MM.1S (cell line): Measurements from ENCODE around the gene SULT1A1.
"Not testable (repeated sequence)": the region's sequence is repeated elsewhere in the genome, so short reads cannot be mapped to it uniquely, and the experiment has no call there.

Source experiments
- DNase-seq: peaks from one replicate; pipeline ENCODE4 v3.0.0-alpha.2; 2015
- H2AFZ ChIP-seq: fragments of 300-600 bp; sonication (generic); 2 replicates; pipeline ENCODE4 v1.6.0; 2016; ENCODE audit warnings: antibody characterized with exemption, low read length
- H3F3A ChIP-seq: fragments of 300-600 bp; sonication (generic); 2 replicates; pipeline ENCODE4 v1.6.1; 2016; ENCODE audit warnings: mild to moderate bottlenecking, antibody characterized with exemption, low read length, moderate library complexity, mixed read lengths; ENCODE audit not compliant: insufficient read depth
- H3K27ac ChIP-seq: fragments of 300-600 bp; sonication (generic); 2 replicates; pipeline ENCODE4 v1.5.1; 2016; ENCODE audit warnings: mild to moderate bottlenecking, low read length
- H3K27me3 ChIP-seq: fragments of 300-600 bp; sonication (generic); replicated peaks from 2 replicates; pipeline ENCODE4 v1.6.0; 2016; ENCODE audit warnings: low read length; ENCODE audit not compliant: insufficient read depth
- H3K36me3 ChIP-seq: fragments of 300-600 bp; sonication (generic); replicated peaks from 2 replicates; pipeline ENCODE4 v1.6.1; 2016; ENCODE audit warnings: mild to moderate bottlenecking, low read length, mixed read lengths; ENCODE audit not compliant: insufficient read depth
- H3K4me1 ChIP-seq: fragments of 300-600 bp; sonication (generic); 2 replicates; pipeline ENCODE4 v1.6.1; 2016; ENCODE audit warnings: low read length, mixed read lengths
- H3K4me2 ChIP-seq: fragments of 300-600 bp; sonication (generic); 2 replicates; pipeline ENCODE4 v1.6.0; 2016; ENCODE audit warnings: low read depth, low read length
- H3K4me3 ChIP-seq: fragments of 300-600 bp; sonication (generic); 2 replicates; pipeline ENCODE4 v1.5.1; 2016; ENCODE audit warnings: low read length, mixed read lengths
- H3K79me2 ChIP-seq: fragments of 300-600 bp; sonication (generic); 2 replicates; pipeline ENCODE4 v1.6.1; 2016; ENCODE audit warnings: mixed run types, low read length, mixed read lengths
- H3K9ac ChIP-seq: fragments of 300-600 bp; sonication (generic); 2 replicates; pipeline ENCODE4 v1.6.1; 2016; ENCODE audit warnings: low read length, mixed read lengths
- H3K9me2 ChIP-seq: fragments of 300-600 bp; sonication (generic); replicated peaks from 2 replicates; pipeline ENCODE4 v1.6.1; 2016; ENCODE audit warnings: mild to moderate bottlenecking, low read length, mixed read lengths; ENCODE audit not compliant: insufficient read depth
- H3K9me3 ChIP-seq: fragments of 300-600 bp; sonication (generic); replicated peaks from 2 replicates; pipeline ENCODE4 v1.6.1; 2016; ENCODE audit warnings: mild to moderate bottlenecking, low read length, mixed read lengths; ENCODE audit not compliant: insufficient read depth
- H4K20me1 ChIP-seq: fragments of 300-600 bp; sonication (generic); 2 replicates; pipeline ENCODE4 v1.6.1; 2016; ENCODE audit warnings: mild to moderate bottlenecking, low read length, moderate library complexity, mixed read lengths; ENCODE audit not compliant: insufficient read depth
- EZH2 ChIP-seq: fragments of 300-600 bp; sonication (generic); optimal IDR thresholded peaks from 2 replicates; pipeline ENCODE3; 2017; ENCODE audit warnings: low read depth, mild to moderate bottlenecking, antibody characterized with exemption, low read length, mixed read lengths
- EZH2phosphoT487 ChIP-seq: fragments of 300-600 bp; sonication (generic); IDR thresholded peaks from 2 replicates; pipeline ENCODE4 v1.6.1; 2018; ENCODE audit warnings: antibody characterized with exemption, low read length
- TF ChIP-seq, protein P1 (sequence below): fragments of 300-600 bp; sonication (generic); IDR thresholded peaks from 2 replicates; pipeline ENCODE4 v1.5.1; 2016; ENCODE audit warnings: antibody characterized with exemption, low read length, mixed read lengths

SULT1A1 gene

DNA sequence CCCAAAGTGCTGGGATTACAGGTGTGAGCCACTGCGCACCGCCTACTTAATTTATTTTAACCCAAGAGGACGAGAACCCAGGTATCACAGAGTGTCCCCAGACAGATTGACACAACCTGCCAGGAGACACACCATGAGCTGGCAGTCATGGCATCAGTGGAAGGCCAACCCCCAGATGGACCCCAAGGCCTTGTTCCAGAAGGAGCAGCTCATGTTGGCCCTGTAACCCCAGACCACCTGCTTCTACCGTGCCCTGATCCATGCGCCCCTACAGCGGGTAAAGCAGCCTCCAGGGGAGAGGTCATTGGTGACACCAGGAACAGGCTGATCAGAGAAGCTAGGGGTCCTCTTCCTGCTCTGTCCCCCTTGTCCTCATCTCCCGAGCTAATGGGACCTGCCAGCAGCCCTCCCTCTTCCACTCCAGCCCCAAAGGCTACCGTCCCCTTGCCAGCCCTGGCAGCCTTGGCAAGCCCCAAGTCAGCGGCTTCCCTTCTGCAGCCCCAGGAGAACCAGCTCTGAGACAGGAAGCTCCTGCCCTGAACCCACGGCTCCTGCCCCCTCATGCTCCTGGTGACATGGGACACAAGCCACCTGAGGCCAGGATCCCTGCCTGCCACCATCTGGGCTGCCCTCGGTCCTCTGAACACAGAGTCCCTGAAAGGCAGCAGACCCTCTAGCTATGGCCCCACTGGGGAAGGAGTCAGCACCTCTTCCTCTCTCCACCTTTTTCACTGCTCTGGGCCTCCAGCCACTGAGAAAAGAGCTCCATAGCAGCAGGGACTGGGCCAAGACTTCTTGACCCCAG is 6.3 kb downstream of the SULT1A1 start:
- Histone ChIP-seq H2AFZ (no peak overlapping the region), H3K9ac (no peak overlapping the region), H4K20me1 (no peaks in the 10 kb centered on the region), H3K4me1 (no peaks in the 10 kb centered on the region), H3K9me2 (no peaks in the 10 kb centered on the region), H3K4me3 (no peak overlapping the region), H3K4me2 (no peak overlapping the region), H3F3A (no peaks in the 10 kb centered on the region), H3K36me3 (no peaks in the 10 kb centered on the region), H3K79me2 (no peaks in the 10 kb centered on the region), H3K27me3 (no peaks in the 10 kb centered on the region), H3K27ac (no peak overlapping the region), H3K9me3 (no peaks in the 10 kb centered on the region)
- DNase-seq: no peak
- no peak for TF ChIP-seq EZH2phosphoT487
- no peak for TF ChIP-seq EZH2

DNA sequence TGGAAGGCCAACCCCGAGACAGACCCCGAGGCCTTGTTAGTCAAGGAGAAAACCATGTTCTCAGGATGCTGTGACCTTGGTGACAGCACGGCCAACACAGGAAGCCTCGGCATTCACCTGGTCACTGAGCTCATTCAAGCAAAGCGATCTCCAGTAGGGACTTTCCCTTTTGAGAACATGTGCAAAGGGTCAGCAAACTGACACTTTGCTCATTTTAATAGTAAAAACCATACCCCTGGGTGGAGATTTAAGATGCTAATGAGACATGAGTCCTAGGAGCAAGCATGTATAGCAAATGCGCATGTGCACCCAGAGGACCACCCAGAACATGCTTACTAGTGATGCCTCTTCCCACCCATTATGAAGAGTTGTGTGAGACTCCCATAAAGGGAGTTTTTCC is 7.3 kb downstream of the SULT1A1 start:
- H3F3A ChIP-seq: no peaks in the 10 kb centered on the region
- H3K27ac ChIP-seq: no peak overlapping the region
- no peak for DNase-seq
- no peaks in the 10 kb centered on the region for H3K79me2 ChIP-seq
- H3K9me2 ChIP-seq: no peaks in the 10 kb centered on the region
- H3K36me3 ChIP-seq: no peaks in the 10 kb centered on the region
- H3K9me3 ChIP-seq: no peaks in the 10 kb centered on the region
- H3K27me3 ChIP-seq: no peaks in the 10 kb centered on the region
- H3K4me2 ChIP-seq: no peak overlapping the region
- no peak overlapping the region for H3K9ac ChIP-seq
- no peak overlapping the region for H2AFZ ChIP-seq
- no peaks in the 10 kb centered on the region for H3K4me1 ChIP-seq
- H4K20me1 ChIP-seq: no peaks in the 10 kb centered on the region
- no peak overlapping the region for H3K4me3 ChIP-seq
- TF ChIP-seq EZH2: no peak
- TF ChIP-seq, protein P1, sequence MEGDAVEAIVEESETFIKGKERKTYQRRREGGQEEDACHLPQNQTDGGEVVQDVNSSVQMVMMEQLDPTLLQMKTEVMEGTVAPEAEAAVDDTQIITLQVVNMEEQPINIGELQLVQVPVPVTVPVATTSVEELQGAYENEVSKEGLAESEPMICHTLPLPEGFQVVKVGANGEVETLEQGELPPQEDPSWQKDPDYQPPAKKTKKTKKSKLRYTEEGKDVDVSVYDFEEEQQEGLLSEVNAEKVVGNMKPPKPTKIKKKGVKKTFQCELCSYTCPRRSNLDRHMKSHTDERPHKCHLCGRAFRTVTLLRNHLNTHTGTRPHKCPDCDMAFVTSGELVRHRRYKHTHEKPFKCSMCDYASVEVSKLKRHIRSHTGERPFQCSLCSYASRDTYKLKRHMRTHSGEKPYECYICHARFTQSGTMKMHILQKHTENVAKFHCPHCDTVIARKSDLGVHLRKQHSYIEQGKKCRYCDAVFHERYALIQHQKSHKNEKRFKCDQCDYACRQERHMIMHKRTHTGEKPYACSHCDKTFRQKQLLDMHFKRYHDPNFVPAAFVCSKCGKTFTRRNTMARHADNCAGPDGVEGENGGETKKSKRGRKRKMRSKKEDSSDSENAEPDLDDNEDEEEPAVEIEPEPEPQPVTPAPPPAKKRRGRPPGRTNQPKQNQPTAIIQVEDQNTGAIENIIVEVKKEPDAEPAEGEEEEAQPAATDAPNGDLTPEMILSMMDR: no peak
- no peak for TF ChIP-seq EZH2phosphoT487

DNA sequence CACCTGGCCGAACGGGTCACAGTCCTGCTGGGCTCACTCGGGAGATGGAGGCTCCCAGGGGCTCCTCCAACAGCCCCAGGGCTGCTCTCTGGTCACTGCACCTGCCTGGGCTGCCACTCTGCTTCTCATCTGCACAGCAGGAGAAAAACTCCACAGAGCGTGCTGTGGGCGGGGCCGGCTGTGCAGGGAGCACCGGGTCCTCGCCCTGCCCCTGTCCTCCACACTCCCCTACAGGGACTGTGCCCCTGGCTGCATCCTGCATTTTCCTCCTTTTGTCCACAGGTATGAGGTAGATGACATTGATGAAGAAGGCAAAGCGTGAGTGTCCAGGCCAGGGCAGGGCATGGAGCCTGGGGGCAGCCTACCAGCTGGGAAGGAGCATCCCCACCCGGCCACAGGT is 7.8 kb downstream of the SULT1A1 start:
- not testable (repeated sequence) for DNase-seq, H3K4me1 ChIP-seq, H3K27ac ChIP-seq, H2AFZ ChIP-seq, H3K79me2 ChIP-seq, H3K4me3 ChIP-seq, H3K36me3 ChIP-seq, H4K20me1 ChIP-seq, H3K9ac ChIP-seq, H3F3A ChIP-seq, H3K9me2 ChIP-seq, H3K27me3 ChIP-seq, H3K4me2 ChIP-seq, H3K9me3 ChIP-seq

DNA sequence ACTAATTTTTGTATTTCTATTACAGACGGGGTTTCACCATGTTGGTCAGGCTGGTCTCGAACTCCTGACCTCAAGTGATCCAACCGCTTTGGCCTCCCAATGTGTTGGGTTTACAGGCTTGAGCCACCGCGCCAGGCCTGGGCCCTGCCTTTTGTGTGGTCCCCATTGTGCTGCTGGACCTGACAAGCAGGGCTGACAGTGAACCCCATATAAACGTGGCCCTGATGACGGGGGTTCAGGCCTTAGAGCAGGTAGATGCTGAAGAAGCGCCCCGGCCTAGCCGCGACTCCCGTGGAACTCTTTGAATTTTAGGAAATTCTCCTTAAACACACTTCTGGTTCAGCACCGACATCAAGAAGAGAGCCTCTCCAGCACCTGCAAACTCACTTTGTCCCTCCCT is 8.3 kb downstream of the SULT1A1 start:
- H3K27me3 ChIP-seq, H3K4me1 ChIP-seq, H3K79me2 ChIP-seq: not testable (repeated sequence)

DNA sequence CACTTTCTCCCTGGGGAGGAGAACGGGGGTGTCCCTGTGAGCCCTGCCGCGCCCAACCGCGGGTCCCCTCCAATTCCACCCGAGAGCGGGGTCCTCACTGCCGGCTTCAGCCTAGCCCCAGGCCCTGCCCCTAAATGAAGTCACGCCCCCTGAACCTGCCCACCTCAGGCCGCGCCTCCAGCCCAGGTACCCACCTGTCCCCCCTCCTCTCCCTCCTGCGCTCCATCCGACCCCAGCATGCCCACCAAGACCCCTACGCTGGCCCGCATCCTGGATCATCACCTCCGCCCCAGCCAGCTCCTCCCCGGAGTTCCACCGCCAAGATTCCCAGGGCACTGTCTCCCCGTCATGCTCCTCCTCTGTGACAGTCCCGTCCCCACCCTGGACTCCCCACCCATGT is 8.9 kb downstream of the SULT1A1 start:
- not testable (repeated sequence) for DNase-seq, H3K79me2 ChIP-seq, H3K27me3 ChIP-seq, H3K9ac ChIP-seq, H3K36me3 ChIP-seq, H2AFZ ChIP-seq, H3K9me3 ChIP-seq, H3K4me1 ChIP-seq, H4K20me1 ChIP-seq, H3K4me3 ChIP-seq, H3K27ac ChIP-seq, H3F3A ChIP-seq, H3K9me2 ChIP-seq, H3K4me2 ChIP-seq

More for the DNA sequence above, 8.3 kb downstream of the SULT1A1 start:
- H3K4me3 ChIP-seq, H3K4me2 ChIP-seq, H3K9me2 ChIP-seq, H4K20me1 ChIP-seq, H3K36me3 ChIP-seq, H3F3A ChIP-seq, H3K9ac ChIP-seq, H3K9me3 ChIP-seq, H2AFZ ChIP-seq, H3K27ac ChIP-seq, DNase-seq: not testable (repeated sequence)

DNA sequence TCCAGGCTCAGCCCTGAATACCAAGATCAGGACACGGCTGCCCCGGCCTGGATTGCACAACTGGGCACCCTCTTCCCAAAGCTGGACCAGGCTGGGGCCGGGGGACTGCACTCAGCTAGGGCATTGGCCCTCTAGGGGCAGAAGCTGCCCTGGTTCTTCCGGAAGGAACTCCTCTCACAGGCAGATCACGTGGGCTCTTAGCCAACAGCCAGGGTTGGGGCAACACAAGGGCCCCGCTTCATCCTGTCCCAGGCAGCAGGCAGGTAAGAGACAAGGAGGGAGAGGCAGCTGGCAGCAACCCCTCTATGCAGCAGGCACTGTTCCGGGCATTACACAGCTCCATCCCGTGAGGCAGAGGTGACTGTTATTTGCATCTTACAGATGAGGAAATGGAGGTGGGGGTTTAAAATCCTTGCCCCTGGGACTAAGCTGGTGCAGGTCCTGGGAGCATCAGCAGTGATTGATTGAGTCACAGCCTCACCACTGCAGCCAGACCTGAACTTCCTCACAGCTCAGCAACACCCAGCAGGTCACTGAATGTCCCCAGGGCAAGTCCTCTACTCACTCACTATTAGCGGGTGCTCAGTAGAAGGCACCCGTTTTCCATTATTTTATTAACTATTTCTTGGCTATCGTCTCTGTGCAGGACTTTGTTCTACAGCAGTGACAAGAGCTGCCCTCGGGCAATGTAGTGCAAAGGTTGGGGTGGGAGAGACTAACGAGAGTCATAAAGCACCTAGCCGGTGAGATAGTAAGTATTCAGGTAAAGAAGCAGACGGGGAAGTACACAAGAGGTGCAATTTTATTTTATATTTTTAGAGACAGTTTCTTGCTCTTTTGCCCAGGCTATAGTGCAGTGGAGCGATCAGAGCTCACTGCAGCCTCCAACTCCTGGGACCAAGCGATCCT is 10.2 kb downstream of the SULT1A1 start:
- not testable (repeated sequence) for H3K9ac ChIP-seq, H3K9me3 ChIP-seq, H3K79me2 ChIP-seq, DNase-seq, H3K27me3 ChIP-seq, H3K36me3 ChIP-seq, H3K4me2 ChIP-seq, H4K20me1 ChIP-seq, H3K4me3 ChIP-seq, H3K27ac ChIP-seq, H2AFZ ChIP-seq, H3F3A ChIP-seq, H3K4me1 ChIP-seq, H3K9me2 ChIP-seq
